Endothelial cell (in vitro differentiated cells): ENCODE measurements around the gene DESI1. TPM values are rescaled to one million over a fixed set of nuclear protein-coding genes. Genes with fewer than 3 reads are reported as not detected.

ENCODE experiments used
- DNase-seq: peaks from one replicate; pipeline ENCODE4 v3.0.0; 2021; ENCODE audit warnings: low spot score
- H3K27ac Mint-ChIP-seq: one replicate; pipeline ENCODE4 v1.8.0; 2021; ENCODE audit warnings: mixed read lengths, inconsistent platforms; ENCODE audit not compliant: unreplicated experiment
- H3K27me3 Mint-ChIP-seq: one replicate; pipeline ENCODE4 v1.8.0; 2021; ENCODE audit warnings: mild to moderate bottlenecking, moderate library complexity, mixed read lengths, inconsistent platforms; ENCODE audit not compliant: unreplicated experiment
- H3K36me3 Mint-ChIP-seq: one replicate; pipeline ENCODE4 v1.8.0; 2021; ENCODE audit warnings: mild to moderate bottlenecking, low read depth, mixed read lengths, inconsistent platforms; ENCODE audit not compliant: unreplicated experiment
- H3K4me1 Mint-ChIP-seq: one replicate; pipeline ENCODE4 v1.8.0; 2021; ENCODE audit warnings: mild to moderate bottlenecking, mixed read lengths, inconsistent platforms; ENCODE audit not compliant: unreplicated experiment
- H3K4me3 Mint-ChIP-seq: one replicate; pipeline ENCODE4 v1.8.0; 2021; ENCODE audit warnings: mild to moderate bottlenecking, mixed read lengths, inconsistent platforms; ENCODE audit not compliant: unreplicated experiment
- H3K9me3 Mint-ChIP-seq: one replicate; pipeline ENCODE4 v1.8.0; 2021; ENCODE audit warnings: mixed read lengths, inconsistent platforms; ENCODE audit not compliant: unreplicated experiment
- CTCF ChIP-seq: fragments of 200-600 bp; sonication (generic); IDR thresholded peaks from one replicate; pipeline ENCODE4 v1.5.0; 2021; ENCODE audit warnings: antibody characterized with exemption; ENCODE audit not compliant: unreplicated experiment
- total RNA-seq: library from RNA; stranded (reverse); fragmentation: NEBNext Ultra II Directional; extraction: Animal tissue kit (Norgen Biotek cat#: 25700); gene quantifications from one replicate; pipeline ENCODE4 v1.2.1, GENCODE V29; 2021; ENCODE audit not compliant: unreplicated experiment

The DESI1 gene
- total RNA-seq, 1 donor from 2014 or later: 23.2 TPM

- Mint-ChIP-seq H3K27ac (no peak overlapping the region), H3K36me3 (no peaks in the 10 kb centered on the region), H3K27me3 (peaks cover 4% of the 10 kb centered on the region), H3K9me3 (no peaks in the 10 kb centered on the region), H3K4me1 (no peaks in the 10 kb centered on the region), H3K4me3 (no peak overlapping the region)
- no peak for DNase-seq
- TF ChIP-seq CTCF: no peak
Measured at GRCh38 chr22:41550952-41551491, 69.8 kb downstream of the DESI1 start.

GRCh38 chr22:41548830-41549211, 72.0 kb downstream of the DESI1 start:
- H3K9me3 Mint-ChIP-seq: no peaks in the 10 kb centered on the region
- no peak overlapping the region for H3K27ac Mint-ChIP-seq
- H3K4me1 Mint-ChIP-seq: peaks cover 3% of the 10 kb centered on the region
- no peak for DNase-seq
- H3K27me3 Mint-ChIP-seq: peaks cover 8% of the 10 kb centered on the region
- no peak overlapping the region for H3K4me3 Mint-ChIP-seq
- H3K36me3 Mint-ChIP-seq: no peaks in the 10 kb centered on the region
- TF ChIP-seq CTCF: no peak

Other genes with a start within 250 kb of the DESI1 start
- 6.6 TPM for gene TEF, start 239.1 kb downstream of the DESI1 start, total RNA-seq
- 60.3 TPM for gene TOB2, start 174.2 kb downstream of the DESI1 start, total RNA-seq
- gene PHF5A, start 152.4 kb downstream of the DESI1 start, total RNA-seq: 54.6 TPM
- 83.5 TPM for gene ACO2, start 151.9 kb downstream of the DESI1 start, total RNA-seq
- 20.8 TPM for gene POLR3H, start 76.6 kb downstream of the DESI1 start, total RNA-seq
- gene CSDC2, start 60.0 kb downstream of the DESI1 start, total RNA-seq: not detected
- gene PMM1, start 31.2 kb downstream of the DESI1 start, total RNA-seq: 6.0 TPM
- 211 TPM for gene XRCC6, start 252 bp upstream of the DESI1 start, total RNA-seq
- gene SNU13, start 67.8 kb upstream of the DESI1 start, total RNA-seq: 133 TPM
- 0.38 TPM for gene MEI1, start 78.5 kb upstream of the DESI1 start, total RNA-seq
- gene CCDC134, start 179.6 kb upstream of the DESI1 start, total RNA-seq: 8.8 TPM
- 200 TPM for gene SREBF2, start 212.1 kb upstream of the DESI1 start, total RNA-seq